HepG2 (cell line): Measurements from ENCODE around the gene ENPP1. TPM values are rescaled to one million over a fixed set of nuclear protein-coding genes. Genes with fewer than 3 reads are reported as not detected.

ENCODE experiments used
- ATAC-seq: fragments of 200-7000 bp; cut with Tn5 transposase; 3 replicates; pipeline ENCODE4 v1.9.1; 2020; ENCODE audit warnings: mild to moderate bottlenecking, moderate library complexity
- BruUV-seq: library from RNA; stranded (reverse); fragments of 400-500 nt; replicated peaks from 2 replicates; lab custom pipeline; 2021; lab: Mats Ljungman, UMichigan
- CTCF ChIA-PET: fragments of 300-600 bp; formaldehyde crosslinking; extraction: SDS; loops from one replicate; lab custom pipeline; 2021; ENCODE audit warnings: low total read pairs, inconsistent platforms, low intra/inter-chr PET ratio; lab: Yijun Ruan, JAX
- POLR2A ChIA-PET: fragments of 350-600 bp; sonication (Branson Sonifier 250); formaldehyde crosslinking; loops from one replicate; lab custom pipeline; 2020; ENCODE audit warnings: antibody characterized with exemption, inconsistent platforms; lab: Yijun Ruan, JAX
- DNase-seq: peaks from one replicate; pipeline ENCODE4 v3.0.0-alpha.2; 2015; ENCODE audit warnings: low spot score
- FAIRE-seq: peaks from 3 replicates; lab custom pipeline; 2011; peaks lifted over from hg19 to GRCh38; lab: Jason Lieb, UNC
- H2AFZ ChIP-seq: one replicate; pipeline ENCODE4 v1.6.1; 2011; ENCODE audit warnings: low read length, inconsistent platforms
- H3K27ac ChIP-seq: fragments of 300-600 bp; 3 replicates; pipeline ENCODE4 v1.8.0; 2011; ENCODE audit warnings: mixed run types, mild to moderate bottlenecking, mixed read lengths, low read length, inconsistent platforms; ENCODE audit not compliant: insufficient read depth; ENCODE audit errors: extremely low read length
- H3K27me3 ChIP-seq, 2 experiments: fragments of 200-600 bp in 1 of 2; 2 replicates in 1 of 2; 3 replicates in 1 of 2; pipeline versions ENCODE4 v1.6.0 to v1.8.0; 2011; ENCODE audit warnings: low read length in 2 of 2, mild to moderate bottlenecking in 2 of 2, moderate library complexity in 2 of 2, inconsistent platforms in 1 of 2; ENCODE audit not compliant: insufficient read depth in 2 of 2, control insufficient read depth in 1 of 2
- H3K36me3 ChIP-seq, 2 experiments: fragments of 200-600 bp in 1 of 2; replicated peaks in 1 of 2; 2 replicates in 1 of 2; 3 replicates in 1 of 2; pipeline versions ENCODE4 v1.5.1 to v1.8.0; 2011; ENCODE audit warnings: low read length in 2 of 2, inconsistent platforms in 1 of 2; ENCODE audit not compliant: insufficient read depth in 2 of 2, control insufficient read depth in 1 of 2
- H3K4me1 ChIP-seq: 2 replicates; pipeline ENCODE4 v1.5.1; 2012; ENCODE audit warnings: low read length, inconsistent platforms; ENCODE audit not compliant: insufficient read depth
- H3K4me2 ChIP-seq: 2 replicates; pipeline ENCODE4 v1.6.0; 2011; ENCODE audit warnings: low read depth, low read length, inconsistent platforms
- H3K4me3 ChIP-seq, 3 experiments: fragments of 200-600 bp in 1 of 3; sonication (generic), shearing (Covaris generic) in 1 of 3; replicated peaks in 1 of 3; 2 replicates each; pipeline ENCODE4 v1.5.1; 2011 to 2016; ENCODE audit warnings: low read length in 3 of 3, inconsistent platforms in 2 of 3, low read depth in 2 of 3, mild to moderate bottlenecking in 2 of 3, control low read depth in 1 of 3, mixed read lengths in 1 of 3; ENCODE audit not compliant: insufficient read depth in 1 of 3
- H3K79me2 ChIP-seq: one replicate; pipeline ENCODE4 v1.6.1; 2011; ENCODE audit warnings: low read length, inconsistent platforms; ENCODE audit not compliant: insufficient read depth
- H3K9ac ChIP-seq: 2 replicates; pipeline ENCODE4 v1.6.0; 2011; ENCODE audit warnings: mild to moderate bottlenecking, low read depth, low read length, inconsistent platforms; ENCODE audit not compliant: insufficient read depth
- H3K9me3 ChIP-seq: 2 replicates; pipeline ENCODE4 v1.5.1; 2012; ENCODE audit warnings: mild to moderate bottlenecking, low read length
- H4K20me1 ChIP-seq: 2 replicates; pipeline ENCODE4 v1.6.0; 2011; ENCODE audit warnings: inconsistent platforms, mild to moderate bottlenecking, low read length, moderate library complexity; ENCODE audit not compliant: insufficient read depth
- BRD4 ChIP-seq: sonication (generic); formaldehyde crosslinking; IDR thresholded peaks from 2 replicates; pipeline ENCODE4 v1.4.0; 2020; ENCODE audit warnings: missing genetic modification reagents
- KDM4B ChIP-seq: sonication (generic); formaldehyde crosslinking; IDR thresholded peaks from 2 replicates; pipeline ENCODE4 v1.4.0; 2020; ENCODE audit warnings: missing genetic modification reagents
- KLF9 ChIP-seq: IDR thresholded peaks from 2 replicates; pipeline ENCODE4 v1.6.1; 2016; ENCODE audit warnings: low read depth
- MLLT10 ChIP-seq: sonication (generic); formaldehyde crosslinking; IDR thresholded peaks from 2 replicates; pipeline ENCODE4 v1.4.0; 2020; ENCODE audit warnings: missing genetic modification reagents
- NR2F6 ChIP-seq, 2 experiments: IDR thresholded peaks; 2 replicates each; pipeline ENCODE4 v1.6.1; 2016; ENCODE audit warnings: antibody characterized with exemption in 1 of 2, mild to moderate bottlenecking in 1 of 2
- RAD21 ChIP-seq: fragments of 450-650 bp; formaldehyde crosslinking; IDR thresholded peaks from 2 replicates; pipeline ENCODE4 v1.5.0; 2020; ENCODE audit warnings: mild to moderate bottlenecking
- TBX2 ChIP-seq: sonication (generic); formaldehyde crosslinking; IDR thresholded peaks from 2 replicates; pipeline ENCODE4 v1.5.0; 2020; ENCODE audit warnings: missing genetic modification reagents, mild to moderate bottlenecking, borderline replicate concordance
- ZBTB8A ChIP-seq: sonication (generic); formaldehyde crosslinking; IDR thresholded peaks from 2 replicates; pipeline ENCODE4 v1.4.0; 2020; ENCODE audit warnings: mild to moderate bottlenecking, low read depth, missing genetic modification reagents, borderline replicate concordance
- ZMYM4 ChIP-seq: sonication (generic); formaldehyde crosslinking; IDR thresholded peaks from 2 replicates; pipeline ENCODE4 v1.8.1; 2023; ENCODE audit warnings: mild to moderate bottlenecking, missing genetic modification reagents
- ZNF44 ChIP-seq: sonication (generic); formaldehyde crosslinking; IDR thresholded peaks from 2 replicates; pipeline ENCODE4 v1.5.1; 2020; ENCODE audit warnings: mild to moderate bottlenecking, missing genetic modification reagents
- ZNF816 ChIP-seq: sonication (generic); formaldehyde crosslinking; IDR thresholded peaks from 2 replicates; pipeline ENCODE4 v1.8.0; 2022; ENCODE audit warnings: missing genetic modification reagents, mild to moderate bottlenecking, borderline replicate concordance
- ZNF839 ChIP-seq: sonication (generic); formaldehyde crosslinking; IDR thresholded peaks from 2 replicates; pipeline ENCODE4 v1.4.0; 2020; ENCODE audit warnings: missing genetic modification reagents, mild to moderate bottlenecking, borderline replicate concordance
- WGBS: methylation state at CpG from one replicate; pipeline ENCODE4 v1.1.6; 2017; ENCODE audit warnings: low lambda C conversion rate; 5-methylcytosine and 5-hydroxymethylcytosine counted together
- in situ Hi-C: cut with HindIII; loops from 2 replicates; pipeline ENCODE4 v1.10.0; 2017; ENCODE audit warnings: low pct_unique_long_range_greater_than_20kb; ENCODE audit not compliant: extremely low pct_ligation_motif_present
- intact Hi-C: fragments of 100-400 bp; cut with micrococcal nuclease; formaldehyde crosslinking; loops from one replicate; pipeline ENCODE4 v1.10.0; 2022; ENCODE audit not compliant: unreplicated experiment
- polyA plus RNA-seq, 8 experiments: library from polyadenylated mRNA; depleted of rRNA in 3 of 8; stranded (reverse) in 7 of 8; unstranded in 1 of 8; fragments of >200 nt; fragmentation: Illumina TruSeq in 4 of 8; extraction: Trizol in 4 of 8; gene quantifications; 2 replicates each; pipeline versions ENCODE4 v1.2.1 to v1.2.3, GENCODE V29; 2011 to 2016; ENCODE audit warnings: low read depth in 4 of 8, missing spikeins in 1 of 8, mixed read lengths in 1 of 8; ENCODE audit not compliant: insufficient read depth in 1 of 8
- total RNA-seq, 5 experiments: library from RNA; depleted of rRNA; stranded (reverse); fragments of >200 nt; fragmentation: Illumina TruSeq; extraction: Trizol; gene quantifications; 2 replicates each; pipeline ENCODE4 v1.2.3, GENCODE V29; 2016; ENCODE audit warnings: low read depth in 1 of 5
- TF ChIP-seq, protein P1 (sequence below): sonication (generic); formaldehyde crosslinking; IDR thresholded peaks from 2 replicates; pipeline ENCODE4 v1.4.0; 2020; ENCODE audit warnings: missing genetic modification reagents
- TF ChIP-seq, protein P2 (sequence below): sonication (generic); formaldehyde crosslinking; IDR thresholded peaks from 2 replicates; pipeline ENCODE4 v1.9.0; 2022; ENCODE audit warnings: missing genetic modification reagents, mild to moderate bottlenecking, borderline replicate concordance
- TF ChIP-seq, protein P3 (sequence below): sonication (generic); formaldehyde crosslinking; IDR thresholded peaks from 2 replicates; pipeline ENCODE4 v1.8.0; 2022; ENCODE audit warnings: mild to moderate bottlenecking, missing genetic modification reagents, moderate library complexity

ENPP1 gene
- total and polyA plus RNA-seq, 2 of the 13 experiments (the other 11 are each of a cell fraction or from before 2014, with no cell fraction given), result 56.5 to 160 TPM

GRCh38 chr6:131787766-131788712, 19.8 kb upstream of the ENPP1 start (continued):
- peak; percentile 68 for TF ChIP-seq RAD21 (CRISPR knock-in tag)
- TF ChIP-seq, protein P1, sequence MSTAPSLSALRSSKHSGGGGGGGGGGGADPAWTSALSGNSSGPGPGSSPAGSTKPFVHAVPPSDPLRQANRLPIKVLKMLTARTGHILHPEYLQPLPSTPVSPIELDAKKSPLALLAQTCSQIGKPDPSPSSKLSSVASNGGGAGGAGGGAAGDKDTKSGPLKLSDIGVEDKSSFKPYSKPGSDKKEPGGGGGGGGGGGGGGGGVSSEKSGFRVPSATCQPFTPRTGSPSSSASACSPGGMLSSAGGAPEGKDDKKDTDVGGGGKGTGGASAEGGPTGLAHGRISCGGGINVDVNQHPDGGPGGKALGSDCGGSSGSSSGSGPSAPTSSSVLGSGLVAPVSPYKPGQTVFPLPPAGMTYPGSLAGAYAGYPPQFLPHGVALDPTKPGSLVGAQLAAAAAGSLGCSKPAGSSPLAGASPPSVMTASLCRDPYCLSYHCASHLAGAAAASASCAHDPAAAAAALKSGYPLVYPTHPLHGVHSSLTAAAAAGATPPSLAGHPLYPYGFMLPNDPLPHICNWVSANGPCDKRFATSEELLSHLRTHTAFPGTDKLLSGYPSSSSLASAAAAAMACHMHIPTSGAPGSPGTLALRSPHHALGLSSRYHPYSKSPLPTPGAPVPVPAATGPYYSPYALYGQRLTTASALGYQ (CRISPR knock-in tag), result no peak
- TF ChIP-seq, protein P2, sequence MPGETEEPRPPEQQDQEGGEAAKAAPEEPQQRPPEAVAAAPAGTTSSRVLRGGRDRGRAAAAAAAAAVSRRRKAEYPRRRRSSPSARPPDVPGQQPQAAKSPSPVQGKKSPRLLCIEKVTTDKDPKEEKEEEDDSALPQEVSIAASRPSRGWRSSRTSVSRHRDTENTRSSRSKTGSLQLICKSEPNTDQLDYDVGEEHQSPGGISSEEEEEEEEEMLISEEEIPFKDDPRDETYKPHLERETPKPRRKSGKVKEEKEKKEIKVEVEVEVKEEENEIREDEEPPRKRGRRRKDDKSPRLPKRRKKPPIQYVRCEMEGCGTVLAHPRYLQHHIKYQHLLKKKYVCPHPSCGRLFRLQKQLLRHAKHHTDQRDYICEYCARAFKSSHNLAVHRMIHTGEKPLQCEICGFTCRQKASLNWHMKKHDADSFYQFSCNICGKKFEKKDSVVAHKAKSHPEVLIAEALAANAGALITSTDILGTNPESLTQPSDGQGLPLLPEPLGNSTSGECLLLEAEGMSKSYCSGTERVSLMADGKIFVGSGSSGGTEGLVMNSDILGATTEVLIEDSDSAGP (CRISPR knock-in tag), result no peak
- no peak for TF ChIP-seq BRD4 (CRISPR knock-in tag)

DNA sequence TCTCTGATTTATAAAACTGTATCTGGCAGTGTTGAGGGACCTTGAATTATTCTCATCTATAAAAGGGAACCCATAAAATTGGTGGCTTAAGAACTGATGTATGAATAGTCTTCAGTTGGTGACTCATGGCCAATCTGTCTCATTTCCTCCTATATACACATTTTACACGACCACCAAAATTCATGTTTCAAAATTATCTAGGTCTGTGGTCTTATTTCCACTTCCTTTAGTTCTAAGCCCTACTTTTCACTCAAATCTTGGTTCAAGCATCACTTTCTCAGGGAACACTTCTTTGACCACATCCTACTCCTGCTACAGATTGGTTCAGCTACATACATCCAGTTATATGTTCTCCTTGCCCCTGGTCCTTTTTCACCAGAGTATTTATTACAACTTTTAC, 18.6 kb upstream of the ENPP1 start:
- no peak overlapping the region for H3K4me3 ChIP-seq
- FAIRE-seq (no peak), DNase-seq (no peak), ATAC-seq (no peak)
- TF ChIP-seq TBX2 (no peak), MLLT10 (no peak), ZNF839 (CRISPR knock-in tag) (no peak), KDM4B (CRISPR knock-in tag) (no peak), ZBTB8A (CRISPR knock-in tag) (no peak), KLF9 (CRISPR knock-in tag) (no peak), ZMYM4 (no peak), ZNF44 (no peak), ZNF816 (CRISPR knock-in tag) (no peak), NR2F6 (IDR thresholded peaks at IDR 0.05) (no peak), NR2F6 (CRISPR knock-in tag; IDR thresholded peaks at IDR 0.05) (no peak)
- TF ChIP-seq, protein P3, sequence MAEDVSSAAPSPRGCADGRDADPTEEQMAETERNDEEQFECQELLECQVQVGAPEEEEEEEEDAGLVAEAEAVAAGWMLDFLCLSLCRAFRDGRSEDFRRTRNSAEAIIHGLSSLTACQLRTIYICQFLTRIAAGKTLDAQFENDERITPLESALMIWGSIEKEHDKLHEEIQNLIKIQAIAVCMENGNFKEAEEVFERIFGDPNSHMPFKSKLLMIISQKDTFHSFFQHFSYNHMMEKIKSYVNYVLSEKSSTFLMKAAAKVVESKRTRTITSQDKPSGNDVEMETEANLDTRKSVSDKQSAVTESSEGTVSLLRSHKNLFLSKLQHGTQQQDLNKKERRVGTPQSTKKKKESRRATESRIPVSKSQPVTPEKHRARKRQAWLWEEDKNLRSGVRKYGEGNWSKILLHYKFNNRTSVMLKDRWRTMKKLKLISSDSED (CRISPR knock-in tag), result no peak
- H3K27ac ChIP-seq, result no peak overlapping the region
- in situ Hi-C loops (no loop called here), intact Hi-C loops (loop anchor here (5.0 kb wide), 1 partner anchor 92 kb away; no protein-coding TSS in a partner anchor)
- POLR2A ChIA-PET, result no interaction called here
- BruUV-seq, result no TSS peak
- 41% methylated on average over 1 of the region's 1 CpG for WGBS
- no peaks in the 10 kb centered on the region for H3K36me3 ChIP-seq
- no peak overlapping the region for H2AFZ ChIP-seq
- H3K27me3 ChIP-seq, result no peaks in the 10 kb centered on the region
- H3K9me3 ChIP-seq, result no peaks in the 10 kb centered on the region
- H4K20me1 ChIP-seq, result no peaks in the 10 kb centered on the region
- H3K4me1 ChIP-seq, result peaks cover 27% of the 10 kb centered on the region
- CTCF ChIA-PET, result interaction anchor here (1.2 kb wide), 1 partner anchor 94 kb away, joined by 7 read pairs; no protein-coding TSS in a partner anchor
- H3K4me2 ChIP-seq, result no peak overlapping the region
- no peaks in the 10 kb centered on the region for H3K79me2 ChIP-seq
- H3K9ac ChIP-seq, result no peak overlapping the region
